Karpas-422 (cell line): ENCODE results near the gene MAST3. TPM values are rescaled to one million over a fixed set of nuclear protein-coding genes. Genes with fewer than 3 reads are reported as not detected.

Experiments
- DNase-seq: peaks from one replicate; pipeline ENCODE4 v3.0.0-alpha.2; 2015
- H2AFZ ChIP-seq: fragments of 200-600 bp; sonication (generic); 2 replicates; pipeline ENCODE4 v1.6.1; 2014; ENCODE audit warnings: antibody characterized with exemption, low read length, mixed read lengths
- H3K27ac ChIP-seq: fragments of 200-600 bp; sonication (generic); 2 replicates; pipeline ENCODE4 v1.5.1; 2014; ENCODE audit warnings: mild to moderate bottlenecking, low read length, moderate library complexity
- H3K27me3 ChIP-seq: fragments of 200-600 bp; sonication (generic); 2 replicates; pipeline ENCODE4 v1.6.1; 2014; ENCODE audit warnings: low read length, mixed read lengths
- H3K36me3 ChIP-seq: fragments of 200-600 bp; sonication (generic); 2 replicates; pipeline ENCODE4 v1.6.1; 2014; ENCODE audit warnings: low read length, mixed read lengths; ENCODE audit not compliant: insufficient read depth
- H3K4me1 ChIP-seq: fragments of 200-600 bp; sonication (generic); 2 replicates; pipeline ENCODE4 v1.6.1; 2014; ENCODE audit warnings: mild to moderate bottlenecking, low read length, mixed read lengths
- H3K4me2 ChIP-seq: fragments of 200-600 bp; sonication (generic); 2 replicates; pipeline ENCODE4 v1.6.1; 2014; ENCODE audit warnings: low read length, low read depth, mild to moderate bottlenecking; ENCODE audit not compliant: poor library complexity, severe bottlenecking
- H3K4me3 ChIP-seq: fragments of 200-600 bp; sonication (generic); 2 replicates; pipeline ENCODE4 v1.5.1; 2014; ENCODE audit warnings: mild to moderate bottlenecking, antibody characterized with exemption, low read length, mixed read lengths
- H3K79me2 ChIP-seq: fragments of 200-600 bp; sonication (generic); 2 replicates; pipeline ENCODE4 v1.6.1; 2014; ENCODE audit warnings: mild to moderate bottlenecking, low read length, mixed read lengths
- H3K9ac ChIP-seq: fragments of 200-600 bp; sonication (generic); 2 replicates; pipeline ENCODE4 v1.6.0; 2014; ENCODE audit warnings: low read length
- H3K9me2 ChIP-seq: fragments of 200-600 bp; sonication (generic), shearing (Covaris generic); replicated peaks from 2 replicates; pipeline ENCODE4 v1.6.0; 2014; ENCODE audit warnings: mild to moderate bottlenecking, low read length, moderate library complexity; ENCODE audit not compliant: insufficient read depth
- H3K9me3 ChIP-seq: fragments of 300-700, 200-600 bp; sonication (generic); 2 replicates; pipeline ENCODE4 v1.6.1; 2014; ENCODE audit warnings: low read length, mixed read lengths
- H4K20me1 ChIP-seq: fragments of 200-600 bp; sonication (generic); 2 replicates; pipeline ENCODE4 v1.6.1; 2014; ENCODE audit warnings: mild to moderate bottlenecking, antibody characterized with exemption, low read length, low read depth; ENCODE audit not compliant: insufficient read depth
- total RNA-seq: library from RNA; depleted of rRNA; stranded (reverse); fragments of >200 nt; shearing (Covaris generic); gene quantifications from 2 replicates; pipeline ENCODE4 v1.2.3, GENCODE V29; 2014; ENCODE audit warnings: low replicate concordance

Gene MAST3
- total RNA-seq, 1 experiment from 2014 or later = 7.7 TPM

DNA sequence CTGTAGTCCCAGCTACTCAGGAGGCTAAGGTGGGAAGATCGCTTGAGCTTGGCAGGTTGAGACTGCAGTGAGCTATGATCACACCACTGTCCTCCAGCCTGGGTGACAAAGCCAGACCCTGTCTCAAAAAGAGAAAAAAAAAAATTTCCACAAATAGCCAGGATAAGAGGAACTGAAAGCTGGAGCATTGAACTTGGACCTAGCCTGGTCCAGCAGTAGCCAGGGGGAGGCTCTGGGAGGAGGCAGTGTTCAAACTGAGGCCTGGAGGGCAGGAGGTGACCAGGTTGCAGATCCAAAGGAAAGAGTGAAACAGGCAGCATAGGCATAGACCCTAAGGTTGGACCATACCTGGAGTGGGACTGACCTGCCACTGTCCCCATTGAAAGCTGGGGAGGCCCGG, 28.5 kb downstream of the MAST3 start:
- Histone ChIP-seq H3K4me2 (no peak overlapping the region), H2AFZ (no peak overlapping the region), H3K27me3 (no peaks in the 10 kb centered on the region), H3K9ac (no peak overlapping the region), H3K4me1 (no peaks in the 10 kb centered on the region), H3K9me2 (no peaks in the 10 kb centered on the region), H3K79me2 (no peaks in the 10 kb centered on the region), H4K20me1 (no peaks in the 10 kb centered on the region), H3K9me3 (no peaks in the 10 kb centered on the region), H3K4me3 (no peak overlapping the region), H3K27ac (no peak overlapping the region), H3K36me3 (peaks cover 11% of the 10 kb centered on the region)
- DNase-seq = no peak

- DNase-seq = no peak
- Histone ChIP-seq H2AFZ (no peak overlapping the region), H3K36me3 (peaks cover 13% of the 10 kb centered on the region)
Observed at GRCh38 chr19:18128044-18128443, 30.5 kb downstream of the MAST3 start.

DNA sequence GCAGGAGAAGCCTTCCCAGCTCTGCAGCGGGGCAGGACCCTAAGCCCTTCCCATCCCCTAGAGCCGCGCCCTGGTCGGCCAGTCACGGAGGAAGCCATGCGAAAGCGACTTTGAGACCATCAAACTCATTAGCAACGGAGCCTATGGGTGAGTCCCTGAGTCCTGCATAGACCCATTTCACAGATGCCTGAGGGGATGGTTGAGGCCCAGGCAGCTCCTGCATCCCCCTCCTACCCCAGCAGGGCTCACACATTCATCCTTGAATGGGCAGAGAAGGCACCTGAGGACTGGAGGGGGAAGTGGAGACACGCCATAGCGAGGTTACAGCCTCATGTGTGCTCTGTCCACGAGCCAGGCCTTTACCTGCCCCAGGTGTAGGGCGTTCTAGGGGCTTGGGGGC, 31.2 kb downstream of the MAST3 start:
- H3K4me2 ChIP-seq = no peak overlapping the region
- H2AFZ ChIP-seq = no peak overlapping the region
- no peaks in the 10 kb centered on the region for H3K9me2 ChIP-seq
- H3K27ac ChIP-seq = no peak overlapping the region
- H3K4me1 ChIP-seq = no peaks in the 10 kb centered on the region
- no peaks in the 10 kb centered on the region for H3K79me2 ChIP-seq
- H3K27me3 ChIP-seq = no peaks in the 10 kb centered on the region
- H3K9ac ChIP-seq = no peak overlapping the region
- no peak for DNase-seq
- peaks cover 13% of the 10 kb centered on the region for H3K36me3 ChIP-seq
- no peaks in the 10 kb centered on the region for H3K9me3 ChIP-seq
- H4K20me1 ChIP-seq = no peaks in the 10 kb centered on the region
- H3K4me3 ChIP-seq = no peak overlapping the region

More at GRCh38 chr19:18128044-18128443, 30.5 kb downstream of the MAST3 start:
- Histone ChIP-seq H3K9me2 (no peaks in the 10 kb centered on the region), H3K79me2 (no peaks in the 10 kb centered on the region), H3K9ac (no peak overlapping the region), H3K4me1 (no peaks in the 10 kb centered on the region), H3K27me3 (no peaks in the 10 kb centered on the region), H3K9me3 (no peaks in the 10 kb centered on the region), H3K4me2 (no peak overlapping the region), H4K20me1 (no peaks in the 10 kb centered on the region), H3K27ac (no peak overlapping the region), H3K4me3 (no peak overlapping the region)

GRCh38 chr19:18130523-18131242, 33.1 kb downstream of the MAST3 start:
- Histone ChIP-seq H3K4me3 (no peak overlapping the region), H2AFZ (no peak overlapping the region), H3K9ac (no peak overlapping the region), H4K20me1 (no peaks in the 10 kb centered on the region), H3K4me1 (no peaks in the 10 kb centered on the region), H3K4me2 (no peak overlapping the region), H3K36me3 (peaks cover 10% of the 10 kb centered on the region), H3K79me2 (no peaks in the 10 kb centered on the region), H3K27ac (no peak overlapping the region), H3K9me2 (no peaks in the 10 kb centered on the region), H3K27me3 (no peaks in the 10 kb centered on the region), H3K9me3 (no peaks in the 10 kb centered on the region)
- no peak for DNase-seq

DNA sequence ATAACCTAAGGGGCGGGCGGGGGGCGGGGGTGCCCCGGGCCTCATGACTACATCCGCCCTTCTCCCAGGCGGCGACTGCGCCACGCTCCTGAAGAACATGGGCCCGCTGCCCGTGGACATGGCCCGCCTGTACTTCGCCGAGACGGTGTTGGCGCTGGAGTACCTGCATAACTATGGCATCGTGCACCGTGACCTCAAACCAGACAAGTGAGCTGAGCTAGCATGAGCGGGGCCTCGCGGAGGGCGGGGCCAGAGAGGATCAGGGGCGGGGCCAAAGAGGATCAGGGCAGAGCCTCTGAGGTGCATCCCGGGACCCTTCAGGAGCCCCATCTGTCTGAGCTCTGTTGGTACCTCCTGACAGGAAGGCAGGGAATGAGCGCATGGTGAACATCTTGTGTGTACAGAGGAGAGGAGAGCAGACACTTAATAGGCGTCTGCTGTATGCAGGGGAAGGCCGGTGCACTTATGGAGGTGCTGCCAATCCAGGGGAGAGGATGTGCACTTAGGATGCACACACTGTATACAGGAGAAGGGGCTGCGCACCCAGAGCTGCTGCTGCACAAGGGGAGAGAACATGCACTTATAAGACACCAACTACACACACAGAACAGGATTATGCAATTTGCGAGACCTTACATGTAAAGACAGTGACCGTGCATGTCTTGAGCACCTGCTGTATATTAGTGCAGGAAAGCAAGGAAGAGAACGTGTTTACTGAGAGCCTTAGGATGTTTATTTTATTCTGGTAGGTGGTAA, 34.4 kb downstream of the MAST3 start:
- Histone ChIP-seq H4K20me1 (no peaks in the 10 kb centered on the region), H3K4me2 (no peak overlapping the region), H3K9ac (no peak overlapping the region), H3K9me3 (no peaks in the 10 kb centered on the region), H3K4me3 (no peak overlapping the region), H3K79me2 (no peaks in the 10 kb centered on the region), H2AFZ (no peak overlapping the region), H3K9me2 (no peaks in the 10 kb centered on the region), H3K4me1 (no peaks in the 10 kb centered on the region), H3K27ac (no peak overlapping the region), H3K36me3 (peaks cover 10% of the 10 kb centered on the region), H3K27me3 (no peaks in the 10 kb centered on the region)
- peak; percentile 59 for DNase-seq

- Histone ChIP-seq H3K4me3 (no peak overlapping the region), H3K4me2 (no peak overlapping the region), H2AFZ (no peak overlapping the region), H3K9me2 (no peaks in the 10 kb centered on the region), H3K36me3 (peaks cover 6% of the 10 kb centered on the region; the same call in 1 of the 2 replicates), H4K20me1 (no peaks in the 10 kb centered on the region), H3K9ac (no peak overlapping the region), H3K4me1 (no peaks in the 10 kb centered on the region), H3K27ac (no peak overlapping the region), H3K79me2 (no peaks in the 10 kb centered on the region), H3K9me3 (no peaks in the 10 kb centered on the region), H3K27me3 (no peaks in the 10 kb centered on the region)
- DNase-seq = no peak
Observed at GRCh38 chr19:18135712-18136584, 38.4 kb downstream of the MAST3 start.

DNA sequence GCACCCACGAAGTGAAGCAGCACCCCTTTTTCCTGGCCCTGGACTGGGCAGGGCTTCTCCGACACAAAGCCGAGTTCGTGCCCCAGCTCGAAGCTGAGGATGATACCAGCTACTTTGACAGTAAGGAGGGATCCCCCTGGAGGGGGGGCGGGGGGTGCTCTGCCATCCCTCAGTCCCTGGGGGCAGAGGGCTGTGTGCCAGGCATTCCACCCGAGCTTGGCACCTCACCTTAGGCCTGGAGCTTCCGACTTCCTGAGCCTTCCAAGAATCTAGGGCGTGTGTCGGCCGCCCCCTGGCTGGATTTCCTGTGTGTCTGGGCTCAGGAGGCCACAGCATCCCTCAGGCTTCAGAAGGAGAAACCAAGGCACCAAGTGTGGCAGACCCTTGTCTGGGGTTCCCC, 39.7 kb downstream of the MAST3 start:
- no peak for DNase-seq
- no peaks in the 10 kb centered on the region for H4K20me1 ChIP-seq
- H3K36me3 ChIP-seq = peaks cover 8% of the 10 kb centered on the region; the same call in 1 of the 2 replicates
- H3K27ac ChIP-seq = no peak overlapping the region
- H3K9me3 ChIP-seq = no peaks in the 10 kb centered on the region
- no peak overlapping the region for H3K4me2 ChIP-seq
- H2AFZ ChIP-seq = no peak overlapping the region
- no peak overlapping the region for H3K9ac ChIP-seq
- H3K27me3 ChIP-seq = no peaks in the 10 kb centered on the region
- H3K79me2 ChIP-seq = no peaks in the 10 kb centered on the region
- no peak overlapping the region for H3K4me3 ChIP-seq
- H3K4me1 ChIP-seq = no peaks in the 10 kb centered on the region
- H3K9me2 ChIP-seq = no peaks in the 10 kb centered on the region
